Measurements from ENCODE around the gene GDPD5.

Gene GDPD5

GRCh38 chr11:75562836-75563484 lies 37.2 kb upstream of the GDPD5 start:
- no peak for DNase-seq
- H3K27ac Mint-ChIP-seq: peak overlapping the region; percentile 96
- H3K4me1 Mint-ChIP-seq: peaks cover 14 to 37% of the 10 kb centered on the region in 2 donors
- no peak for ATAC-seq (replicated peaks)
- H3K9me3 Mint-ChIP-seq: no peaks in the 10 kb centered on the region
- H3K27me3 Mint-ChIP-seq: peaks cover 5 to 8% of the 10 kb centered on the region in 2 donors
- peak overlapping the region; percentile 99 to 100 for H3K4me3 Mint-ChIP-seq
- H3K36me3 Mint-ChIP-seq: peaks cover 9% of the 10 kb centered on the region in 2 donors

GRCh38 chr11:75562048-75562835 lies 36.5 kb upstream of the GDPD5 start, which contains the start of gene SERPINH1:
Gene SERPINH1 (plus strand): TSS chr11:75562253. CDS start chr11:75566350, 4,097 bp downstream.
- H3K36me3 Mint-ChIP-seq: peaks cover 4 to 5% of the 10 kb centered on the region in 2 donors
- DNase-seq (peak; percentile 66), ATAC-seq (replicated peaks) (peak; percentile 89 to 93)
- H3K27me3 Mint-ChIP-seq: peaks cover 5 to 15% of the 10 kb centered on the region in 2 donors
- peak within 1 kb of the TSS; percentile 99 to 100 for H3K4me3 Mint-ChIP-seq
- no peaks in the 10 kb centered on the region for H3K9me3 Mint-ChIP-seq
- H3K27ac Mint-ChIP-seq: peak within 1 kb of the TSS; percentile 96
- peaks cover 14 to 37% of the 10 kb centered on the region in 2 donors for H3K4me1 Mint-ChIP-seq

- Mint-ChIP-seq H3K27ac (peak overlapping the region; percentile 96), H3K27me3 (peaks cover 5 to 22% of the 10 kb centered on the region in 2 donors), H3K9me3 (no peaks in the 10 kb centered on the region), H3K4me1 (peaks cover 14 to 37% of the 10 kb centered on the region in 2 donors), H3K4me3 (peak overlapping the region; percentile 99 to 100), H3K36me3 (peaks cover 4 to 5% of the 10 kb centered on the region in 2 donors)
- ATAC-seq (replicated peaks) (no peak), DNase-seq (no peak)
Observed at GRCh38 chr11:75561426-75562047, 35.8 kb upstream of the GDPD5 start.

- no peak for DNase-seq
- peak overlapping the region in 1 of 2 donors; percentile 57 for H3K4me3 Mint-ChIP-seq
- H3K27ac Mint-ChIP-seq: peak overlapping the region; percentile 14
- H3K27me3 Mint-ChIP-seq: peaks cover 5 to 26% of the 10 kb centered on the region in 2 donors
- H3K36me3 Mint-ChIP-seq: peaks cover 0 to 4% of the 10 kb centered on the region in 2 donors
- H3K4me1 Mint-ChIP-seq: peaks cover 14 to 37% of the 10 kb centered on the region in 2 donors
- H3K9me3 Mint-ChIP-seq: no peaks in the 10 kb centered on the region
- no peak for ATAC-seq (replicated peaks)
Observed at GRCh38 chr11:75560644-75561043, 34.9 kb upstream of the GDPD5 start.

GRCh38 chr11:75558939-75559843 lies 33.5 kb upstream of the GDPD5 start:
- ATAC-seq (replicated peaks): no peak
- no peak for DNase-seq
- H3K9me3 Mint-ChIP-seq: no peaks in the 10 kb centered on the region
- H3K27me3 Mint-ChIP-seq: peaks cover 11 to 34% of the 10 kb centered on the region in 2 donors
- no peak overlapping the region for H3K4me3 Mint-ChIP-seq
- H3K27ac Mint-ChIP-seq: no peak overlapping the region
- H3K36me3 Mint-ChIP-seq: peaks cover 0 to 4% of the 10 kb centered on the region in 2 donors
- peaks cover 14 to 31% of the 10 kb centered on the region in 2 donors for H3K4me1 Mint-ChIP-seq

GRCh38 chr11:75557666-75558494 lies 32.1 kb upstream of the GDPD5 start:
- peaks cover 11 to 34% of the 10 kb centered on the region in 2 donors for H3K27me3 Mint-ChIP-seq
- DNase-seq: no peak
- H3K9me3 Mint-ChIP-seq: no peaks in the 10 kb centered on the region
- ATAC-seq (replicated peaks): no peak
- peaks cover 0 to 4% of the 10 kb centered on the region in 2 donors for H3K36me3 Mint-ChIP-seq
- no peak overlapping the region for H3K4me3 Mint-ChIP-seq
- peaks cover 9 to 19% of the 10 kb centered on the region in 2 donors for H3K4me1 Mint-ChIP-seq
- H3K27ac Mint-ChIP-seq: no peak overlapping the region

- H3K4me1 Mint-ChIP-seq: peaks cover 1 to 4% of the 10 kb centered on the region in 2 donors
- no peaks in the 10 kb centered on the region for H3K36me3 Mint-ChIP-seq
- H3K27me3 Mint-ChIP-seq: peaks cover 11 to 34% of the 10 kb centered on the region in 2 donors
- no peak for ATAC-seq (replicated peaks)
- no peak overlapping the region for H3K4me3 Mint-ChIP-seq
- no peaks in the 10 kb centered on the region for H3K9me3 Mint-ChIP-seq
- H3K27ac Mint-ChIP-seq: no peak overlapping the region
- DNase-seq: no peak
Observed at GRCh38 chr11:75556275-75556674, 30.5 kb upstream of the GDPD5 start.

GRCh38 chr11:75555079-75555811 lies 29.5 kb upstream of the GDPD5 start:
- Mint-ChIP-seq H3K4me1 (no peaks in the 10 kb centered on the region), H3K27me3 (peaks cover 11 to 34% of the 10 kb centered on the region in 2 donors), H3K4me3 (no peak overlapping the region), H3K27ac (no peak overlapping the region), H3K9me3 (no peaks in the 10 kb centered on the region), H3K36me3 (no peaks in the 10 kb centered on the region)
- no peak for ATAC-seq (replicated peaks)
- DNase-seq: no peak

- no peaks in the 10 kb centered on the region for H3K36me3 Mint-ChIP-seq
- ATAC-seq (replicated peaks): no peak
- H3K27me3 Mint-ChIP-seq: peaks cover 9 to 31% of the 10 kb centered on the region in 2 donors
- no peak for DNase-seq
- H3K27ac Mint-ChIP-seq: no peak overlapping the region
- H3K9me3 Mint-ChIP-seq: no peaks in the 10 kb centered on the region
- H3K4me3 Mint-ChIP-seq: no peak overlapping the region
- H3K4me1 Mint-ChIP-seq: no peaks in the 10 kb centered on the region
Observed at GRCh38 chr11:75554258-75555022, 28.7 kb upstream of the GDPD5 start.

- Mint-ChIP-seq H3K4me3 (no peak overlapping the region), H3K27me3 (peaks cover 6 to 27% of the 10 kb centered on the region in 2 donors), H3K27ac (no peak overlapping the region), H3K36me3 (no peaks in the 10 kb centered on the region), H3K9me3 (peaks cover 0 to 2% of the 10 kb centered on the region in 2 donors), H3K4me1 (no peaks in the 10 kb centered on the region)
- no peak for DNase-seq
- ATAC-seq (replicated peaks): no peak
Observed at GRCh38 chr11:75553889-75554257, 28.1 kb upstream of the GDPD5 start.

GRCh38 chr11:75553182-75553581 lies 27.4 kb upstream of the GDPD5 start:
- Mint-ChIP-seq H3K27me3 (peaks cover 6 to 27% of the 10 kb centered on the region in 2 donors), H3K27ac (no peak overlapping the region), H3K36me3 (no peaks in the 10 kb centered on the region), H3K4me3 (no peak overlapping the region), H3K4me1 (no peaks in the 10 kb centered on the region), H3K9me3 (peaks cover 0 to 2% of the 10 kb centered on the region in 2 donors)
- DNase-seq (no peak), ATAC-seq (replicated peaks) (no peak)

GRCh38 chr11:75549370-75549958 lies 23.7 kb upstream of the GDPD5 start:
- ATAC-seq (replicated peaks): no peak

More at GRCh38 chr11:75549370-75549958, 23.7 kb upstream of the GDPD5 start:
- no peak overlapping the region for H3K4me3 Mint-ChIP-seq
- no peaks in the 10 kb centered on the region for H3K36me3 Mint-ChIP-seq
- DNase-seq: no peak
- H3K4me1 Mint-ChIP-seq: peaks cover 3 to 5% of the 10 kb centered on the region in 2 donors
- peaks cover 0 to 2% of the 10 kb centered on the region in 2 donors for H3K9me3 Mint-ChIP-seq
- no peak overlapping the region for H3K27ac Mint-ChIP-seq
- H3K27me3 Mint-ChIP-seq: peaks cover 13 to 16% of the 10 kb centered on the region in 2 donors
